Heart right ventricle (tissue), 16 donors: ENCODE results near the gene TENT5C. TPM values are rescaled to one million over a fixed set of nuclear protein-coding genes. Genes with fewer than 3 reads are reported as not detected.

Experiments used
- ATAC-seq, 8 donors: fragments of 200-7000 bp; cut with Tn5 transposase; one replicate each; pipeline ENCODE4 v1.9.1; 2020; ENCODE audit warnings: mild to moderate bottlenecking in 8 of 8, moderate library complexity in 8 of 8, moderate number of reproducible peaks in 1 of 8
- DNase-seq, 2 donors: peaks; one replicate each; pipeline ENCODE4 v3.0.0-alpha.2; 2020
- H3K27ac ChIP-seq, 10 donors: fragments of 200-600 bp; sonication (generic) in 2 of 10; one replicate each; pipeline versions ENCODE4 v1.5.0 to v1.8.0; 2020 to 2022; ENCODE audit warnings: mild to moderate bottlenecking in 3 of 10
- H3K27me3 ChIP-seq, 7 donors: fragments of 200-600 bp; one replicate each; pipeline ENCODE4 v1.8.0; 2021 to 2022; ENCODE audit warnings: mild to moderate bottlenecking in 2 of 7
- H3K36me3 ChIP-seq, 9 donors: fragments of 200-600 bp; sonication (generic) in 1 of 9; one replicate each; pipeline versions ENCODE4 v1.5.0 to v1.8.0; 2020 to 2022; ENCODE audit warnings: mild to moderate bottlenecking in 2 of 9
- H3K4me1 ChIP-seq, 9 donors: fragments of 200-600 bp; sonication (generic) in 1 of 9; one replicate each; pipeline versions ENCODE4 v1.5.0 to v1.8.0; 2020 to 2022; ENCODE audit warnings: mild to moderate bottlenecking in 4 of 9
- H3K4me3 ChIP-seq, 10 donors: fragments of 200-600 bp; sonication (generic) in 2 of 10; one replicate each; pipeline versions ENCODE4 v1.5.0 to v1.8.0; 2020 to 2022; ENCODE audit warnings: mild to moderate bottlenecking in 7 of 10, moderate library complexity in 2 of 10
- H3K9me3 ChIP-seq, 11 donors: fragments of 200-600 bp in 10 of 11; sonication (generic) in 2 of 11; one replicate each; pipeline versions ENCODE4 v1.5.0 to v1.8.0; 2013 to 2022; ENCODE audit warnings: mild to moderate bottlenecking in 2 of 11, control low read depth in 1 of 11, moderate library complexity in 1 of 11
- WGBS, 2 donors: extraction: QIAGEN DNeasy Blood & Tissue Kit; methylation state at CpG; one replicate each; pipeline ENCODE4 v1.1.7; 2013; ENCODE audit warnings: inconsistent platforms in 1 of 2; 5-methylcytosine and 5-hydroxymethylcytosine counted together
- intact Hi-C, 10 donors: fragments of 100-400 bp; cut with DNase I; formaldehyde crosslinking; loops; one replicate each; pipeline versions ENCODE4 v1.11.1 to v1.14.2; 2022
- polyA plus RNA-seq, 2 donors: library from polyadenylated mRNA; stranded (reverse); fragments of 200-250 nt; gene quantifications; one replicate each; pipeline ENCODE4 v1.2.3, GENCODE V29; 2013
- total RNA-seq, 10 donors: library from RNA; stranded (reverse); fragmentation: NEBNext Ultra II Directional in 3 of 10; extraction: Animal tissue kit (Norgen Biotek cat#: 25700) in 3 of 10; gene quantifications; one replicate each; pipeline versions ENCODE4 v1.2.1 to v1.2.4, GENCODE V29; 2021 to 2023
- TF ChIP-seq, protein P1 (sequence below), 9 donors: fragments of 200-600 bp; sonication (generic) in 2 of 9; IDR thresholded peaks; one replicate each; pipeline versions ENCODE4 v1.5.0 to v1.8.0; 2021 to 2022; ENCODE audit warnings: antibody characterized with exemption in 9 of 9, mild to moderate bottlenecking in 5 of 9, moderate library complexity in 1 of 9
- donor health status: Arrhythmogenic right ventricular cardiomyopathy.
- donor health status: ischemic (EF 13 %, LVEDD 7.1; RV severe dilation, severe dysfunction).
- donor health status: healthy with polysubstance abuse.
- donor health status: DM: no; HTN: yes; CAD: no.
- donor health status: DM: no; HTN: no; CAD: no.
- donor health status: ischemic (EF 25% LVEDD 6.9; RV normal size, moderate dysfunction).
- donor health status: ischemic (EF 25% LVEDD 5.7; RV mildly dilated, moderate dysfunction).
- donor health status: healthy.
- donor health status: DM: yes; HTN: yes; CAD: no.
- donor health status: Ischemic cardiomyopathy.
- donor health status: ischemic (EF 35%, LVEDD 5.7; RV mildly dilated, moderate dysfunction).
- donor health status: nonischemic (EF 11% LVEDD 7.7; RV severe dilation, severe dysfunction).
- donor health status: DM: yes; HTN: yes; CAD: no.
- donor health status: PGD.
- donor health status: ischemic (EF 29% LVEDD 5.4; RV normal size, mild dysfunction).
- donor health status: nonischemic (EF 23%, LVEDD 6.1; RV moderate dilation, normal function).

The TENT5C gene
- total and polyA plus RNA-seq, 12 donors, result 3.1 to 23.1 (median 10.2) TPM

GRCh38 chr1:117559139-117559538, 46.7 kb upstream of the TENT5C start:
- 85 to 88% methylated on average over 3 of the region's 3 CpGs for WGBS, 2 donors
- Histone ChIP-seq H3K36me3 (no peaks in the 10 kb centered on the region), H3K27ac (no peak overlapping the region), H3K9me3 (peaks cover 0 to 7% (median 0%) of the 10 kb centered on the region in 11 donors), H3K4me3 (no peak overlapping the region), H3K4me1 (no peaks in the 10 kb centered on the region), H3K27me3 (no peaks in the 10 kb centered on the region)
- TF ChIP-seq, protein P1, sequence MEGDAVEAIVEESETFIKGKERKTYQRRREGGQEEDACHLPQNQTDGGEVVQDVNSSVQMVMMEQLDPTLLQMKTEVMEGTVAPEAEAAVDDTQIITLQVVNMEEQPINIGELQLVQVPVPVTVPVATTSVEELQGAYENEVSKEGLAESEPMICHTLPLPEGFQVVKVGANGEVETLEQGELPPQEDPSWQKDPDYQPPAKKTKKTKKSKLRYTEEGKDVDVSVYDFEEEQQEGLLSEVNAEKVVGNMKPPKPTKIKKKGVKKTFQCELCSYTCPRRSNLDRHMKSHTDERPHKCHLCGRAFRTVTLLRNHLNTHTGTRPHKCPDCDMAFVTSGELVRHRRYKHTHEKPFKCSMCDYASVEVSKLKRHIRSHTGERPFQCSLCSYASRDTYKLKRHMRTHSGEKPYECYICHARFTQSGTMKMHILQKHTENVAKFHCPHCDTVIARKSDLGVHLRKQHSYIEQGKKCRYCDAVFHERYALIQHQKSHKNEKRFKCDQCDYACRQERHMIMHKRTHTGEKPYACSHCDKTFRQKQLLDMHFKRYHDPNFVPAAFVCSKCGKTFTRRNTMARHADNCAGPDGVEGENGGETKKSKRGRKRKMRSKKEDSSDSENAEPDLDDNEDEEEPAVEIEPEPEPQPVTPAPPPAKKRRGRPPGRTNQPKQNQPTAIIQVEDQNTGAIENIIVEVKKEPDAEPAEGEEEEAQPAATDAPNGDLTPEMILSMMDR (IDR thresholded peaks at IDR 0.05), result no peak
- DNase-seq (no peak), ATAC-seq (no peak)
- intact Hi-C loops, result no loop called here

DNA sequence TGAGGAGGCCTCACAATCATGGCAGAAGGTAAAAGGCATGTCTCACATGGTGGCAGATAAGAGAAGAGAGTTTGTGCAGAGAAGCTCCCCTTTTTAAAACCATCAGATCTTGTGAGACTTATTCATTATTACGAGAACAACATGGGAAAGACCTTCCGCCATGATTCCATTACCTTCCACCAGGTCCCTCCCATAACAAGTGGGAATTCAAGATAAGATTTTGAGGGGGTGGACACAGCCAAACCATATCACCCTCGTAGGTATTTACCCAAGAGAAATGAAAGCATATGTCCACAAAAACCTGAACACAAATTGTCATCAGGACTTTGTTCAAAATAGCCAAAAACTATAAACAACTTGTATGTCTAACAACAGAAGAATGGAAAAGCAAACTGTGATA, 45.9 kb upstream of the TENT5C start:
- H3K27ac ChIP-seq, result no peak overlapping the region
- TF ChIP-seq, protein P1 (IDR thresholded peaks at IDR 0.05), result no peak
- no peaks in the 10 kb centered on the region for H3K27me3 ChIP-seq
- H3K4me3 ChIP-seq, result no peak overlapping the region
- DNase-seq (no peak), ATAC-seq (no peak)
- peaks cover 0 to 7% (median 0%) of the 10 kb centered on the region in 11 donors for H3K9me3 ChIP-seq
- 73 to 76% methylated on average over 3 of the region's 3 CpGs for WGBS, 2 donors
- H3K36me3 ChIP-seq, result no peaks in the 10 kb centered on the region
- intact Hi-C loops, result no loop called here
- H3K4me1 ChIP-seq, result no peaks in the 10 kb centered on the region

DNA sequence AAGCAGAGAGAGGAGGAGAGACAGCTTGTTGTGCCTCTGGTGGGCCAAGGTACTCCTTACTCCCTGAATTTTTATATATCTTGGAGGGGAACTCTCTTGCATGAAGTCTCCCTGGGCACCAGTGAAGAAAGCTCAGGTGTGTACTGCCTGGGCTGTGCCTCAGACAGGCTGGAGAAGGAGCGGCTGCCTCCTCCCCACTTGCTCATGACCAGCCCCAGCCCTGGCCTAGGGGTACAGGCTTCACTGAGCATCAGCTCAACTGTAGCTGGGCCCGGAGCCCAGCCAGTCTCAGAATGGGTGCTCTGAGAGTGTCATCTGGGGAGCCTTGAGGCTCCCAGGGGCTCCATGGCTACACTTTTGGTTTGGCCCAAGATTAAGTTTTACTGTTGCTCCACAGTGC, 44.8 kb upstream of the TENT5C start:
- no peak for DNase-seq
- no peak overlapping the region for H3K4me3 ChIP-seq
- ATAC-seq, result no peak
- intact Hi-C loops, result no loop called here
- 92 to 93% methylated on average over 2 of the region's 2 CpGs for WGBS, 2 donors
- H3K9me3 ChIP-seq, result peaks cover 0 to 7% (median 0%) of the 10 kb centered on the region in 11 donors
- TF ChIP-seq, protein P1 (IDR thresholded peaks at IDR 0.05), result no peak
- H3K4me1 ChIP-seq, result no peaks in the 10 kb centered on the region
- H3K27ac ChIP-seq, result no peak overlapping the region
- H3K27me3 ChIP-seq, result peaks cover 0 to 4% (median 0%) of the 10 kb centered on the region in 7 donors
- H3K36me3 ChIP-seq, result no peaks in the 10 kb centered on the region

GRCh38 chr1:117561551-117561950, 44.3 kb upstream of the TENT5C start:
- Histone ChIP-seq H3K27ac (no peak overlapping the region), H3K36me3 (no peaks in the 10 kb centered on the region), H3K9me3 (peaks cover 0 to 7% (median 0%) of the 10 kb centered on the region in 11 donors), H3K4me3 (no peak overlapping the region), H3K4me1 (no peaks in the 10 kb centered on the region), H3K27me3 (peaks cover 0 to 4% (median 0%) of the 10 kb centered on the region in 7 donors)
- WGBS, 2 donors, result 89 to 96% methylated on average over 2 of the region's 2 CpGs
- DNase-seq (no peak), ATAC-seq (no peak)
- TF ChIP-seq, protein P1 (IDR thresholded peaks at IDR 0.05), result no peak
- intact Hi-C loops, result no loop called here
